Heart left ventricle (tissue), 16 donors: ENCODE measurements around the gene MYCL. TPM values are rescaled to one million over a fixed set of nuclear protein-coding genes. Genes with fewer than 3 reads are reported as not detected.

Source experiments
- ATAC-seq, 4 donors: fragments of 200-7000 bp; cut with Tn5 transposase; one replicate each; pipeline ENCODE4 v1.9.1; 2020 to 2022; ENCODE audit warnings: moderate library complexity in 4 of 4, mild to moderate bottlenecking in 3 of 4, moderate number of reproducible peaks in 1 of 4
- DNase-seq, 5 donors: peaks; one replicate each; pipeline ENCODE4 v3.0.0-alpha.2; 2020
- H3K27ac ChIP-seq, 12 donors: fragments of 200-600 bp; sonication (generic) in 4 of 12; one replicate each; pipeline versions ENCODE4 v1.5.0 to v1.8.0; 2016 to 2022; ENCODE audit warnings: mild to moderate bottlenecking in 2 of 12
- H3K27me3 ChIP-seq, 9 donors: fragments of 200-600 bp; sonication (generic) in 2 of 9; one replicate each; pipeline versions ENCODE4 v1.5.1 to v1.8.0; 2016 to 2022; ENCODE audit warnings: mild to moderate bottlenecking in 3 of 9
- H3K36me3 ChIP-seq, 9 donors: fragments of 200-600 bp; sonication (generic) in 2 of 9; one replicate each; pipeline versions ENCODE4 v1.5.0 to v1.8.0; 2018 to 2022; ENCODE audit warnings: mild to moderate bottlenecking in 2 of 9
- H3K4me1 ChIP-seq, 12 donors: fragments of 200-600 bp; sonication (generic) in 4 of 12; one replicate each; pipeline versions ENCODE4 v1.5.0 to v1.8.0; 2016 to 2022; ENCODE audit warnings: mild to moderate bottlenecking in 3 of 12
- H3K4me3 ChIP-seq, 12 donors: fragments of 200-600 bp; sonication (generic) in 4 of 12; one replicate each; pipeline versions ENCODE4 v1.5.0 to v1.8.0; 2017 to 2022; ENCODE audit warnings: mild to moderate bottlenecking in 9 of 12, moderate library complexity in 4 of 12
- H3K9me3 ChIP-seq, 12 donors: fragments of 200-600 bp; sonication (generic) in 4 of 12; one replicate each; pipeline versions ENCODE4 v1.5.0 to v1.8.0; 2016 to 2022; ENCODE audit warnings: mild to moderate bottlenecking in 1 of 12
- CTCF ChIP-seq, 12 donors: fragments of 200-600 bp; sonication (generic) in 4 of 12; IDR thresholded peaks; one replicate each; pipeline versions ENCODE4 v1.5.0 to v1.8.0; 2018 to 2022; ENCODE audit warnings: antibody characterized with exemption in 12 of 12, mild to moderate bottlenecking in 5 of 12
- POLR2A ChIP-seq, 2 donors: fragments of 450-650 bp; IDR thresholded peaks; one replicate each; pipeline ENCODE4 v1.6.1; 2017; ENCODE audit warnings: antibody characterized with exemption in 2 of 2, mild to moderate bottlenecking in 2 of 2, moderate library complexity in 2 of 2
- WGBS, 4 donors: extraction: QIAGEN DNeasy Blood & Tissue Kit in 2 of 4; methylation state at CpG; one replicate each; pipeline versions ENCODE4 v1.1.5 to v1.1.7; 2013 to 2018; 5-methylcytosine and 5-hydroxymethylcytosine counted together
- intact Hi-C, 10 donors: fragments of 100-400 bp; cut with DNase I; formaldehyde crosslinking; loops; one replicate each; pipeline versions ENCODE4 v1.11.1 to v1.14.2; 2022
- polyA plus RNA-seq, 2 donors: library from polyadenylated mRNA; stranded (reverse); fragments of 200-250 nt; gene quantifications; one replicate each; pipeline ENCODE4 v1.2.3, GENCODE V29; 2013
- total RNA-seq, 9 donors: library from RNA; depleted of rRNA in 2 of 9; stranded (reverse); fragments of >200 nt in 2 of 9; fragmentation: NEBNext Ultra II Directional in 3 of 9; extraction: Animal tissue kit (Norgen Biotek cat#: 25700) in 3 of 9; gene quantifications; one replicate each; pipeline versions ENCODE4 v1.1.0 to v1.2.4, GENCODE V29; 2016 to 2023
- donor health status: ischemic (EF 13 %, LVEDD 7.1; RV severe dilation, severe dysfunction).
- donor health status: healthy with polysubstance abuse.
- donor health status: DM: no; HTN: yes; CAD: no.
- donor health status: DM: no; HTN: no; CAD: no.
- donor health status: ischemic (EF 25% LVEDD 6.9; RV normal size, moderate dysfunction).
- donor health status: ischemic (EF 25% LVEDD 5.7; RV mildly dilated, moderate dysfunction).
- donor health status: healthy.
- donor health status: DM: yes; HTN: yes; CAD: no.
- donor health status: ischemic (EF 35%, LVEDD 5.7; RV mildly dilated, moderate dysfunction).
- donor health status: nonischemic (EF 11% LVEDD 7.7; RV severe dilation, severe dysfunction).
- donor health status: DM: yes; HTN: yes; CAD: no.
- donor health status: PGD.
- donor health status: ischemic (EF 29% LVEDD 5.4; RV normal size, mild dysfunction).
- donor health status: nonischemic (EF 23%, LVEDD 6.1; RV moderate dilation, normal function).

MYCL gene
- total and polyA plus RNA-seq, 11 donors, result 0.15 to 3.0 (median 0.60) TPM

GRCh38 chr1:39940980-39941871 lies 39.5 kb upstream of the MYCL start:
- intact Hi-C loops, result no loop called here
- TF ChIP-seq POLR2A (IDR thresholded peaks at IDR 0.05) (no peak), CTCF (IDR thresholded peaks at IDR 0.05) (no peak)
- no peak overlapping the region for H3K4me3 ChIP-seq

GRCh38 chr1:39940253-39940652 lies 38.5 kb upstream of the MYCL start:
- Histone ChIP-seq H3K4me3 (no peak overlapping the region), H3K36me3 (no peaks in the 10 kb centered on the region), H3K9me3 (no peaks in the 10 kb centered on the region), H3K4me1 (peaks cover 0 to 37% (median 0%) of the 10 kb centered on the region in 12 donors), H3K27ac (no peak overlapping the region), H3K27me3 (peaks cover 0 to 10% (median 0%) of the 10 kb centered on the region in 9 donors)
- WGBS, 4 donors, result 60 to 73% (median 65%) methylated on average over 4 to 5 of the region's 5 CpGs
- no peak for TF ChIP-seq POLR2A (IDR thresholded peaks at IDR 0.05)
- TF ChIP-seq CTCF (IDR thresholded peaks at IDR 0.05), result no peak
- DNase-seq (peak in 1 of 5 donors; percentile 47), ATAC-seq (peak in 2 of 4 donors; percentile 37 to 39)
- intact Hi-C loops, result no loop called here

More at GRCh38 chr1:39940980-39941871, 39.5 kb upstream of the MYCL start:
- ATAC-seq, result no peak
- Histone ChIP-seq H3K4me1 (peaks cover 0 to 30% (median 0%) of the 10 kb centered on the region in 12 donors), H3K36me3 (no peaks in the 10 kb centered on the region), H3K27ac (no peak overlapping the region), H3K9me3 (no peaks in the 10 kb centered on the region), H3K27me3 (peaks cover 0 to 10% (median 0%) of the 10 kb centered on the region in 9 donors)
- 83 to 95% (median 89%) methylated on average over 7 to 9 of the region's 9 CpGs for WGBS, 4 donors
- no peak for DNase-seq

- H3K27me3 ChIP-seq, result peaks cover 0 to under 1% (median 0%) of the 10 kb centered on the region in 9 donors
- 80 to 94% (median 93%) methylated on average over 8 of the region's 8 CpGs for WGBS, 4 donors
- peaks cover 0 to 51% (median 0%) of the 10 kb centered on the region in 12 donors for H3K4me1 ChIP-seq
- no peak for TF ChIP-seq CTCF (IDR thresholded peaks at IDR 0.05)
- no peak for TF ChIP-seq POLR2A (IDR thresholded peaks at IDR 0.05)
- no peaks in the 10 kb centered on the region for H3K36me3 ChIP-seq
- ATAC-seq (no peak), DNase-seq (no peak)
- intact Hi-C loops, result no loop called here
- no peak overlapping the region for H3K27ac ChIP-seq
- no peaks in the 10 kb centered on the region for H3K9me3 ChIP-seq
- no peak overlapping the region for H3K4me3 ChIP-seq
Observed at GRCh38 chr1:39938856-39939255, 37.1 kb upstream of the MYCL start.

- peak in 3 of 4 donors; percentile 53 to 80 (median 66) for ATAC-seq
- no peak for TF ChIP-seq CTCF (IDR thresholded peaks at IDR 0.05)
- intact Hi-C loops, result no loop called here
- H3K27me3 ChIP-seq, result no peaks in the 10 kb centered on the region
- H3K36me3 ChIP-seq, result no peaks in the 10 kb centered on the region
- H3K4me1 ChIP-seq, result peaks cover 0 to 56% (median 0%) of the 10 kb centered on the region in 12 donors
- peak overlapping the region in 1 of 12 donors; percentile 81 for H3K27ac ChIP-seq
- peak overlapping the region in 2 of 12 donors; percentile 22 to 40 for H3K4me3 ChIP-seq
- WGBS, 4 donors, result 36 to 86% (median 80%) methylated on average over 2 of the region's 2 CpGs
- peak in 1 of 5 donors; percentile 26 for DNase-seq
- H3K9me3 ChIP-seq, result no peaks in the 10 kb centered on the region
Observed at GRCh38 chr1:39936724-39937491, 35.2 kb upstream of the MYCL start.
